NOMO-1 (cell line): Measurements from ENCODE around the gene EXOC2.

Source experiments
- DNase-seq, 2 experiments: peaks; one replicate each; lab custom pipeline; 2025; ENCODE audit not compliant: unreplicated experiment in 2 of 2; lab: John Stamatoyannopoulos, UW

EXOC2 gene

GRCh38 chr6:474453-475185, 218.3 kb downstream of the EXOC2 start:
- DNase-seq, result peak; percentile 44 to 57

GRCh38 chr6:473768-474452, 219.0 kb downstream of the EXOC2 start:
- DNase-seq, result no peak

GRCh38 chr6:473356-473755, 219.6 kb downstream of the EXOC2 start:
- DNase-seq, result no peak

GRCh38 chr6:470901-471448, 222.0 kb downstream of the EXOC2 start:
- no peak for DNase-seq

GRCh38 chr6:470051-470900, 222.7 kb downstream of the EXOC2 start:
- DNase-seq, result no peak

- DNase-seq, result no peak
These were observed 225.3 kb downstream of the EXOC2 start for GRCh38 chr6:467671-468082.

- DNase-seq, result no peak
These were observed 225.8 kb downstream of the EXOC2 start for GRCh38 chr6:467111-467510.

GRCh38 chr6:466564-466963, 226.4 kb downstream of the EXOC2 start:
- DNase-seq, result no peak

GRCh38 chr6:465531-466348, 227.2 kb downstream of the EXOC2 start:
- no peak for DNase-seq

GRCh38 chr6:456887-457286, 236.1 kb downstream of the EXOC2 start:
- no peak for DNase-seq

- no peak for DNase-seq
These were observed 236.5 kb downstream of the EXOC2 start for GRCh38 chr6:456358-456867.

- no peak for DNase-seq
These were observed 237.1 kb downstream of the EXOC2 start for GRCh38 chr6:455835-456234.

GRCh38 chr6:455006-455585, 237.8 kb downstream of the EXOC2 start:
- DNase-seq, result no peak

- no peak for DNase-seq
These were observed 238.6 kb downstream of the EXOC2 start for GRCh38 chr6:454148-454991.

- DNase-seq, result no peak
These were observed 239.8 kb downstream of the EXOC2 start for GRCh38 chr6:453152-453551.

- DNase-seq, result no peak
These were observed 240.5 kb downstream of the EXOC2 start for GRCh38 chr6:452301-453067.

GRCh38 chr6:451847-452246, 241.1 kb downstream of the EXOC2 start:
- DNase-seq, result no peak

- no peak for DNase-seq
These were observed 241.6 kb downstream of the EXOC2 start for GRCh38 chr6:451336-451735.
